ENCODE measurements around the gene SH3TC2. TPM values are rescaled to one million over a fixed set of nuclear protein-coding genes. Genes with fewer than 3 reads are reported as not detected.
A peak's percentile ranks its signal among the peaks of the same experiment; 100 is the strongest.

The SH3TC2 gene
- 0.72 TPM for polyA plus RNA-seq
- long read RNA-seq, donor 1: 0 reads
- long read RNA-seq, donor 2: 0 reads
- long read RNA-seq, donor 3: 0 reads
- long read RNA-seq, donor 4: 0 reads
- long read RNA-seq, donor 5: 0 reads
- long read RNA-seq, donor 6: 0 reads
- long read RNA-seq, donor 7: 0 reads
- long read RNA-seq, donor 8: 0 reads
- long read RNA-seq, donor 9: 0 reads
- long read RNA-seq, donor 10: 0 reads
- long read RNA-seq, donor 11: 0 reads

DNA sequence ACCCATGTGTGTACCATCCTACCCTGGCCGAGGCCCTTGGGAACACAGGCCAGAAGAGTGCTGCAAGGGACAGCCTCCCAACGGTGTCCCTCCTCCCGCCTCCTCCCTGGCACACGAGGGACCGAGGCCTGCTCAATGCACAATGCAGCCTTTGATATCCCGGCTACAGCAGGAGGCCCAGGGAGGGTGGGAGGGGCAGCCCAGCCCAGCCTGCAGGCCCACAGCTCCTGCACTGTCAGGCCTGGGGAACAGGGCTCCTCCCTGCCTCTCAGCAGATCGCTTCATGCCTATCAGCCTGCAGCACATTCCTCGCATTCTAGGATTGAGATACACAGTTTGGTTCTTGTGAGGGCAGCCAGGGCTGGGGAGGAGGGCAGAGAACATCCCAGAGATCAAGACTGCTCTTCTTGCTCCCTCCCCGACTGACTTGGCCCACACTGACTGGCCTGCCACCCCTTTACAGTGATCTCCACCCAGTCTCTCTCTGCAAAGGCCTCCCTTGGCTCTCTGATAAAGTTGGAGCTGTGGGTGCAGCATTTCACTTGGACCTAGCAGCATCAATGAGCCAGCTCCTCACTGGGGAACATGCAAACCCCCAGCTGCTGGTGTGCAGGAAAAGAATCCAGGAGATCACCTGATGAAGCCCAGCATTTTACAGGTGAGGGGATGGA lies at the start of gene SH3TC2:
Gene SH3TC2 (minus strand): TSS at position 46 of the 671 bp plus-strand sequence. CDS start 40 bp downstream, at position 6.
- no CpG with 5 or more reads among the region's 9 CpGs for WGBS (ENCODE audit: insufficient coverage, low lambda C conversion rate)
- peak; percentile 42 to 73 for DNase-seq
- no peaks in the 10 kb centered on the region for H3K36me3 ChIP-seq (ENCODE audit: control insufficient read depth, insufficient read depth, low read length)

DNA sequence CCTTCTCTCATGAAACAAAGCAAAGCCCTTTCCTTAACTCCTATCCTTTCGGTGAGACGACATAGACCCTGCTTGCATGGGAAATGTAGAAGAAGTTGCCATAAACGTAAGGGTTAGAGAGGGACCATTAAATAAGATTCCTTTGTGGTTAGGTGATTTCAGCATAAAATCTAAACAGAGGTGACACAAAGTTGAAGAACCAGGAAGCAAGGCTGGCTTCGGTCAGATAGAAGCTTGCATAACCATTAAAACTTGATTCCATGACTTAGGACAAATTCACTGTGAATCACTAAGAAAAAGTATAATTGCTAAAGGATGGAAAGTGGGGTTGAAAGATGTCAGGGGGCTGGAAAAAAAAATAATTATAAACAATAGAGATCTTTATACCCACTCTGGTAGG lies 47.5 kb upstream of the SH3TC2 start:
- peaks cover 3% of the 10 kb centered on the region for H3K4me1 ChIP-seq (ENCODE audit: control insufficient read depth, insufficient read depth, low read length)
- H3K36me3 ChIP-seq (ENCODE audit: control insufficient read depth, insufficient read depth, low read length): no peaks in the 10 kb centered on the region
- DNase-seq: no peak
- H3K27me3 ChIP-seq (ENCODE audit: control insufficient read depth, insufficient read depth, low read length): peaks cover under 1% of the 10 kb centered on the region
- H3K4me3 ChIP-seq (ENCODE audit: low read length): no peak overlapping the region
- no peaks in the 10 kb centered on the region for H3K9me3 ChIP-seq (ENCODE audit: control insufficient read depth, low read depth, low read length)
- H3K27ac ChIP-seq (ENCODE audit: low read length): no peak overlapping the region
- 83% methylated on average over 1 of the region's 4 CpGs for WGBS (ENCODE audit: insufficient coverage, low lambda C conversion rate)

More for the DNA sequence above, at the start of gene SH3TC2:
- H3K4me1 ChIP-seq (ENCODE audit: control insufficient read depth, insufficient read depth, low read length): peaks cover 18% of the 10 kb centered on the region
- H3K9me3 ChIP-seq (ENCODE audit: control insufficient read depth, low read depth, low read length): no peaks in the 10 kb centered on the region
- no peak within 1 kb of the TSS for H3K4me3 ChIP-seq (ENCODE audit: low read length)
- H3K27me3 ChIP-seq (ENCODE audit: control insufficient read depth, insufficient read depth, low read length): no peaks in the 10 kb centered on the region
- H3K27ac ChIP-seq (ENCODE audit: low read length): peak within 1 kb of the TSS; percentile 21

DNA sequence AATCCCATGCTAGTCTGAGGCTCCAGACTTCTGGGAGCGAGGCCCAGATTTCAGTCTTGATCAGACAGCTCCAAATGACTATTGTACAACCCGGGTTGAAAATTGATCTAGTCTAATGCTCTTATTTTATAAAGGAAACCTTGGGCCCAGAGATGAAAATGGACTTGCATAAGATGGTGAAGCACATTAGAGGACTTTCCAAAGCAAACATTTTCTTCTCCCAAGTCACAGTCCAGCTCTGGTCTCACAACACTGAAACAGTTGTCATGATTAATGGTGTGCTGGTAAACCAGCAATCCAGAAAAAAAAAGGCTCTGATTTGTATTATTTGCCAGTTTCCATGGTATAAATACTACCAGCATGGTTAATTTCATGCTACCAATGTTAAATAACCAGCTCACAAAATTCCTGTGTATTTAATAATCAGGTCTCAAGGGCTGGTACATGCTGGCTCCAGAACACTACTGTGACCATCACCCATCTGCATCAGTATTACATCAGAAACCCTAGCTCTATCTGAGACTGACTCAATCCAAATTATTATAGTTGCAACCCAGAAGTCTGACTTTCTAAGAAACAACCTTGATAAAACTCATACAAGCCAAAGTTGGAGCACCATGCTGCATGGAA lies 45.9 kb upstream of the SH3TC2 start:
- H3K27me3 ChIP-seq (ENCODE audit: control insufficient read depth, insufficient read depth, low read length): no peaks in the 10 kb centered on the region
- no CpG with 5 or more reads among the region's 2 CpGs for WGBS (ENCODE audit: insufficient coverage, low lambda C conversion rate)
- no peak overlapping the region for H3K4me3 ChIP-seq (ENCODE audit: low read length)
- no peak overlapping the region for H3K27ac ChIP-seq (ENCODE audit: low read length)
- H3K9me3 ChIP-seq (ENCODE audit: control insufficient read depth, low read depth, low read length): no peaks in the 10 kb centered on the region
- H3K36me3 ChIP-seq (ENCODE audit: control insufficient read depth, insufficient read depth, low read length): no peaks in the 10 kb centered on the region
- no peaks in the 10 kb centered on the region for H3K4me1 ChIP-seq (ENCODE audit: control insufficient read depth, insufficient read depth, low read length)
- DNase-seq: no peak

DNA sequence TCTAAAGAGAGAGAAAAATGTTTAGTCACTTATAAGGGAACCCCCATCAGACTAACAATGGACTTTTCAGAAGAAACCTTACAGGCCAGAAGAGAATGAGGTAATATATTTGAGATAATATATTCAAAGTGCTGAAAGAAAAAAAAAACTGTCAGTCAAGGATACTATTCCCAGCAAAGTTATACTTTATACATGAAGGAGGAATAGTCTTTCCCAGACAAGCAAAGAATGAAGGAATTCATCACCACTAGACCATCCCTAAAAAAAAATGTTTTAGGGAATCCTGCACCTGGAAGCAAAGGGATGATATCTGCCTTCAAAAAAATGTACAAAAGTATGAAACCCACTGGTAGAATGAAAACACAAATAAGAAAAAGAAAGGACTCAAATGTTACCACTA lies 37.5 kb upstream of the SH3TC2 start:
- Histone ChIP-seq H3K27me3 (ENCODE audit: control insufficient read depth, insufficient read depth, low read length) (no peaks in the 10 kb centered on the region), H3K27ac (ENCODE audit: low read length) (no peak overlapping the region), H3K36me3 (ENCODE audit: control insufficient read depth, insufficient read depth, low read length) (no peaks in the 10 kb centered on the region), H3K4me1 (ENCODE audit: control insufficient read depth, insufficient read depth, low read length) (no peaks in the 10 kb centered on the region), H3K9me3 (ENCODE audit: control insufficient read depth, low read depth, low read length) (peaks cover 5% of the 10 kb centered on the region), H3K4me3 (ENCODE audit: low read length) (no peak overlapping the region)
- no peak for DNase-seq

DNA sequence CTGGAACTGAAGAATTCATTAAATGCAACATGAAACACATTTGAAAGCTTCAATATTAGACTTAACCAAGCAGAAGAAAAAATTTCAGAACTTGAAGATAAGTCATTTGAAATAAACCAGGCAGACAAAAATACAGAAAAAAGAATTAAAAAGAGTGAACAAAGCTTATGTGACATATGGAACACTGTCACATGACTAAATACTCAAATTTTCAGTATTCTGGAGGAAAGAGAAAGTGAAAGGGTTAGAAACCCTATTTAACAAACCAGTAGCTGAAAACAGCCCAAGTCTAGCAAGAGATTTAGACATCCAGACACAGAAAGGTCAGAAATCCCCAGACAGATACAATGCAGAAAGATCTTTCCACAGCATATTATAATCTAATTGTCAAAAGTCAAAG lies 37.1 kb upstream of the SH3TC2 start:
- no peak overlapping the region for H3K4me3 ChIP-seq (ENCODE audit: low read length)
- peaks cover 5% of the 10 kb centered on the region for H3K9me3 ChIP-seq (ENCODE audit: control insufficient read depth, low read depth, low read length)
- no peaks in the 10 kb centered on the region for H3K36me3 ChIP-seq (ENCODE audit: control insufficient read depth, insufficient read depth, low read length)
- DNase-seq: no peak
- no peaks in the 10 kb centered on the region for H3K4me1 ChIP-seq (ENCODE audit: control insufficient read depth, insufficient read depth, low read length)
- no peak overlapping the region for H3K27ac ChIP-seq (ENCODE audit: low read length)
- no peaks in the 10 kb centered on the region for H3K27me3 ChIP-seq (ENCODE audit: control insufficient read depth, insufficient read depth, low read length)

DNA sequence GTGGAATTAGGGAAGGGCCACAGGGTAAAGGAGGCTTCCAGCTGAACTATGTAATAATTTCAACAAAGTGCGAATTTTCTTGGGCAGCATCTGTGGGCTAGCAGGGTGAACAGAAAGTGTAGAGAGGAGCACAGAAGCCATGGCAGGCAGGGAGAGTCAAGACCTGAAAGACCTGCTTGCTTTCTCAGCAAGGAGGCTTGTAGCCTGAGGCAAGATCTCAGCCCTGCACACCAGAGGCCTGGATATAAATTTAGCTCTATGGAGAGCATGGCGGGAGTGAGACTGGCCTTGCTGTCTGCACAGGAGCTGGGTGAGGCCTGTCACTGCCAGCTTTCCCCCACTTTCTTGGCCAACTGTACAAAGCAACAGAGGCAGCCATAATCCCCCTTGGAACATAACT lies 32.1 kb upstream of the SH3TC2 start:
- peaks cover 1% of the 10 kb centered on the region for H3K9me3 ChIP-seq (ENCODE audit: control insufficient read depth, low read depth, low read length)
- no peak overlapping the region for H3K27ac ChIP-seq (ENCODE audit: low read length)
- H3K36me3 ChIP-seq (ENCODE audit: control insufficient read depth, insufficient read depth, low read length): no peaks in the 10 kb centered on the region
- no peaks in the 10 kb centered on the region for H3K4me1 ChIP-seq (ENCODE audit: control insufficient read depth, insufficient read depth, low read length)
- no peaks in the 10 kb centered on the region for H3K27me3 ChIP-seq (ENCODE audit: control insufficient read depth, insufficient read depth, low read length)
- WGBS (ENCODE audit: insufficient coverage, low lambda C conversion rate): 100% methylated on average over 1 of the region's 2 CpGs
- H3K4me3 ChIP-seq (ENCODE audit: low read length): no peak overlapping the region
- DNase-seq: no peak

DNA sequence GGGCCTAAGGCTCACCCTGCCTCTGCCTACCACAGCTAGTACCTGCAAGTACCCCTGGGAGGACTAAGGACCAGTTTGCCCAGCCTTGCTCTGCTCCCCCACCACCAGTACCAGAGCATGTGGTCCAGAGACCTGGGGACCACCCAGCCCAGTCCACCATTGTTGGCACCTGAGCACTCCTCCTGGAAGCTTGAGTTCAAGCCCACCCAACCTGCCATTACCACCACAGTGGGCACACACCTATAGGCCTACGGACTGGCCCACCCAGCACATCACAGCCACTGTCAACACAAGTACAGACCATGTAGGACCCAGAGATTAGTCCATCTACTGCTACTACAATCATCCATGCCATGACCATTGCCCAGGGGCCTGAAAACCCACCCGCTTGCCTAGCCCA lies 30.8 kb upstream of the SH3TC2 start:
- no peaks in the 10 kb centered on the region for H3K9me3 ChIP-seq (ENCODE audit: control insufficient read depth, low read depth, low read length)
- no peaks in the 10 kb centered on the region for H3K4me1 ChIP-seq (ENCODE audit: control insufficient read depth, insufficient read depth, low read length)
- no peak overlapping the region for H3K4me3 ChIP-seq (ENCODE audit: low read length)
- H3K27me3 ChIP-seq (ENCODE audit: control insufficient read depth, insufficient read depth, low read length): no peaks in the 10 kb centered on the region
- no peak for DNase-seq
- no peak overlapping the region for H3K27ac ChIP-seq (ENCODE audit: low read length)
- H3K36me3 ChIP-seq (ENCODE audit: control insufficient read depth, insufficient read depth, low read length): no peaks in the 10 kb centered on the region
- no CpG with 5 or more reads among the region's 2 CpGs for WGBS (ENCODE audit: insufficient coverage, low lambda C conversion rate)

DNA sequence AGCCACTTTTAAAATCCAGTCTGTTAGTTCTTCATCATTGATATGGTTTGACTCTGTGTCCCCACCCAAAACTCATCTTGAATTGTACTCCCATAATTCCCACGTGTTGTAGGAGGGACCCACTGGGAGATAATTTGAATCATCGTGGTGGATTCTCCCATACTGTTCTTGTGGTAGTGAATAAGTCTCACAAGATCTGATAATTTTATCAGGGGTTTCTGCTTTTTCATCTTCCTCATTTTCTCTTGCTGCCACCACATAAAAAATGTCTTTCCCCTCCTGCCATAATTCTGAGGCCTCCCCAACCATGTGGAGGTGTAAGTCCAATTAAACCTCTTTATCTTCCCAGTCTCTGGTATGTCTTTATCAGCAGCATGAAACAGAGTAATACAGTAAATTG lies 26.9 kb upstream of the SH3TC2 start:
- no peak overlapping the region for H3K4me3 ChIP-seq (ENCODE audit: low read length)
- no peaks in the 10 kb centered on the region for H3K36me3 ChIP-seq (ENCODE audit: control insufficient read depth, insufficient read depth, low read length)
- no peaks in the 10 kb centered on the region for H3K4me1 ChIP-seq (ENCODE audit: control insufficient read depth, insufficient read depth, low read length)
- no peaks in the 10 kb centered on the region for H3K9me3 ChIP-seq (ENCODE audit: control insufficient read depth, low read depth, low read length)
- H3K27ac ChIP-seq (ENCODE audit: low read length): no peak overlapping the region
- no peaks in the 10 kb centered on the region for H3K27me3 ChIP-seq (ENCODE audit: control insufficient read depth, insufficient read depth, low read length)
- DNase-seq: no peak
- WGBS (ENCODE audit: insufficient coverage, low lambda C conversion rate): 80% methylated on average over 2 of the region's 2 CpGs

DNA sequence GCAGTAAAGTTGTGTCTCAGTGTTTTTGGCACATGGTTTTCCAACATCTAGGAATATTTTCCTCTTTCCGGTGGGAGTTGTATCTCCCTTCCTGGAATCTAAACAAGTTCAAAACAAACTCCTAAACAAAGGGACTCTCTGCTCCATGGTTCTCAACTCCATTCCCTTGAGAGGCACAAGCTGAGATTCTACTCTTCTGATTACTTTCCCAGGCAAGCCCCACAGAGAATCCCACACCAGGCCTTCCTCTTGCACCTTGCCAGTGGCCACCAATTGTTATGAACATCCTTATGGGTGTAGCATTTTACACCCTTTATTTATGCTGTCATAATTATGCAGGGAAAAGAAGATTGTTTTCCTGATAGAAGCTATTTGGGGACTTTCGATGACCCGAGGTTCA lies 25.8 kb upstream of the SH3TC2 start:
- H3K27ac ChIP-seq (ENCODE audit: low read length): no peak overlapping the region
- no peaks in the 10 kb centered on the region for H3K36me3 ChIP-seq (ENCODE audit: control insufficient read depth, insufficient read depth, low read length)
- no peaks in the 10 kb centered on the region for H3K27me3 ChIP-seq (ENCODE audit: control insufficient read depth, insufficient read depth, low read length)
- no peak for DNase-seq
- WGBS (ENCODE audit: insufficient coverage, low lambda C conversion rate): no CpG with 5 or more reads among the region's 3 CpGs
- no peaks in the 10 kb centered on the region for H3K9me3 ChIP-seq (ENCODE audit: control insufficient read depth, low read depth, low read length)
- no peak overlapping the region for H3K4me3 ChIP-seq (ENCODE audit: low read length)
- H3K4me1 ChIP-seq (ENCODE audit: control insufficient read depth, insufficient read depth, low read length): no peaks in the 10 kb centered on the region

DNA sequence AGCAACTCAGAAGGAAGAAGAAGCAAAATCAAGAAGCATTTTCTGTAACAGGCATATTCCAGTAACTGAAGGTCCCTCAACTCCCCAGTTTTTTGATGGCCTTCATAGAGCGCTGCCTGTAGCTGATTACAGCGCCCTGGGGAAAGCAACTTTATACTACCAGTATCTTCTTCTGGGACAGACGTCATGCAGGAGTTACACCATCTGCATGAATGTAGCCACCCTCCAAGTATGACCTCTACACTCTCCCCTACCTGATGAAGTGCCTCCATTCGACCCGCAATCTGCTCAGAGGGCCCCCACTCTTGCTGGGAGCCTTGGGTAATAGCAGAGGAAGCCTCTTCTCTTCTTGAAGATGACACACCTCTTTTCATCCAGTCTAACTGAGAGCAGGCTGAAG lies 21.0 kb upstream of the SH3TC2 start:
- no peak for DNase-seq
- WGBS (ENCODE audit: insufficient coverage, low lambda C conversion rate): no CpG with 5 or more reads among the region's 5 CpGs
- H3K27me3 ChIP-seq (ENCODE audit: control insufficient read depth, insufficient read depth, low read length): no peaks in the 10 kb centered on the region
- H3K4me3 ChIP-seq (ENCODE audit: low read length): no peak overlapping the region
- no peaks in the 10 kb centered on the region for H3K4me1 ChIP-seq (ENCODE audit: control insufficient read depth, insufficient read depth, low read length)
- H3K36me3 ChIP-seq (ENCODE audit: control insufficient read depth, insufficient read depth, low read length): no peaks in the 10 kb centered on the region
- no peaks in the 10 kb centered on the region for H3K9me3 ChIP-seq (ENCODE audit: control insufficient read depth, low read depth, low read length)
- no peak overlapping the region for H3K27ac ChIP-seq (ENCODE audit: low read length)

DNA sequence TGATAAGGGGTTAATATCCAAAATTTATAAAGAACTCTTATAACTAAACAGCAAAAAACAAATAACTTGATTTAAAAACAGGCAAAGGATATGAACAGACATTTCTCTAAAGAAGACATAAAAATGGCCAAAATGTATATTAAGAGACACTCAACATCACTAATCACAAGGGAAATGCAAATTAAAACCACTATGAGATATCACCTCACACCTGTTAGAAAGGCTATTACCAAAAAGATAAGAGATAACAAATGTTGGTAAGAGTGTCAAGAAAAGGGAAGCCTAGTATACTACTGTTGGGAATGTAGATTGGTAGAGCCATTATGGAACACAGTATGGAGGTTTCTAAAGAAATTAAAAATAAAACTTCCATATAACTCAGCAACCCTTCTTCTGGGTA lies 19.4 kb upstream of the SH3TC2 start:
- DNase-seq: no peak
- no peaks in the 10 kb centered on the region for H3K27me3 ChIP-seq (ENCODE audit: control insufficient read depth, insufficient read depth, low read length)
- no peak overlapping the region for H3K4me3 ChIP-seq (ENCODE audit: low read length)
- no peaks in the 10 kb centered on the region for H3K4me1 ChIP-seq (ENCODE audit: control insufficient read depth, insufficient read depth, low read length)
- no peak overlapping the region for H3K27ac ChIP-seq (ENCODE audit: low read length)
- no peaks in the 10 kb centered on the region for H3K9me3 ChIP-seq (ENCODE audit: control insufficient read depth, low read depth, low read length)
- H3K36me3 ChIP-seq (ENCODE audit: control insufficient read depth, insufficient read depth, low read length): no peaks in the 10 kb centered on the region

All from large intestine (tissue), 12 donors.